Ramos (cell line): ENCODE measurements around the gene DCD.

Experiments used
- in situ Hi-C: fragments of 300-500 bp; cut with MboI; formaldehyde crosslinking; loops from one replicate; pipeline ENCODE4 v1.14.3; 2022; ENCODE audit warnings: low sequenced_read_pairs; ENCODE audit not compliant: unreplicated experiment

Gene DCD

GRCh38 chr12:54612225-54612750, 35.9 kb downstream of the DCD start:
- in situ Hi-C loops = no loop called here

- in situ Hi-C loops = no loop called here
These were observed 36.4 kb downstream of the DCD start for GRCh38 chr12:54611715-54612149.

GRCh38 chr12:54608769-54609168, 39.4 kb downstream of the DCD start:
- in situ Hi-C loops = no loop called here

GRCh38 chr12:54608156-54608555, 40.0 kb downstream of the DCD start:
- in situ Hi-C loops = no loop called here

GRCh38 chr12:54606556-54606955, 41.6 kb downstream of the DCD start:
- in situ Hi-C loops = no loop called here

- in situ Hi-C loops = no loop called here
These were observed 42.8 kb downstream of the DCD start for GRCh38 chr12:54605138-54605970.

- in situ Hi-C loops = no loop called here
These were observed 43.7 kb downstream of the DCD start for GRCh38 chr12:54604436-54604835.

GRCh38 chr12:54603872-54604271, 44.3 kb downstream of the DCD start:
- in situ Hi-C loops = no loop called here

GRCh38 chr12:54603173-54603814, 44.9 kb downstream of the DCD start:
- in situ Hi-C loops = no loop called here

- in situ Hi-C loops = no loop called here
These were observed 45.5 kb downstream of the DCD start for GRCh38 chr12:54602661-54603060.

GRCh38 chr12:54601841-54602240, 46.3 kb downstream of the DCD start:
- in situ Hi-C loops = no loop called here

- in situ Hi-C loops = no loop called here
These were observed 49.2 kb downstream of the DCD start for GRCh38 chr12:54598970-54599369.

- in situ Hi-C loops = no loop called here
These were observed 51.6 kb downstream of the DCD start for GRCh38 chr12:54596526-54596946.

- in situ Hi-C loops = no loop called here
These were observed 52.7 kb downstream of the DCD start for GRCh38 chr12:54595471-54595870.
